NCI-H1092 (cell line): Measurements from ENCODE around the gene DYRK2.

Experiments used
- DNase-seq: peaks from one replicate; lab custom pipeline; 2025; lab: John Stamatoyannopoulos, UW

DYRK2 gene

DNA sequence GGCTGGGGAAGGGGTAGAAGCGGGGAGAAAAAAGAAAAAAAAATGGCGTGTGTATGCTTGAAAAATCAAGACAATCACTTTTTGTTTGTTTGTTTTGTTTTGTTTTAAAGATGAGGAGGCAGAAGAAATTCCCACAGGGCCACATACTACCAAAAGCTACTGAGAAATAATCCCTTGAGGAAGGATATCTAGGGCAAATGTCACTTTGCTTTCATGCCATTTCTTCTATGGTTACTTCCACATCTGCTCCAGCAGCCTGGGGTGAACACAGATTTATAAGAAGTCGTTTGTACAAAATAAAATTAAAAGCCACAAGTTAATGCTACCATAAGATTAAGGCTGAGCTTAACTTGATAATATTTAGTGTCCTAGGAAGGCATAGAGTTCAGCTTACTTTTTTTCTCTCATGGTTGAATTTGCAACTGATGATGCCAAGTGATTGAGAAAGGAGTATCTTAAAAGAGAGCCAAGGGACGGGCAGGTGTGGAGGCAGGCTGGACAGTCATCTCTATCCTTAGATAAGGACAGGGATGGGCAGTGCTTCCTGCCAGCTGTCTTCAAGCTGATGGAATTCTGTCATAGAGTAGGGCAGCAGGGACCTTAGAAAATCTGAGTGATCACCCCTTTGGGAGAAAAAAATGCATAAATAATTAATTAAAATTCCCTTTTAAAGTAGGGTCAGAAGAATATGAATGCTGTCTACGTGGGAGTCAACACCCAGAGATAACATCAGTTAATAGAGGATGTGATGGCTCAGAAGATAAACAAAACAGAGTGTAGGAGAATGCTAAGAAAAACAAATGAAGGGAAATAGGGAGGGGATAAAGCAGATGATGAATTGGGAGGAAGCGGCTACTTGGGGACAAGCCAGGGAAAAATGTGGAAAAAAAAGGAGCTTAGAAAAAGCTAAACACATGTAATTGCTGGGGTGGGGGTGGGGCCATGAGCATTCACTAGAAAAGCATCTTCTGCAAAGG, 57.1 kb downstream of the DYRK2 start:
- DNase-seq, result no peak

DNA sequence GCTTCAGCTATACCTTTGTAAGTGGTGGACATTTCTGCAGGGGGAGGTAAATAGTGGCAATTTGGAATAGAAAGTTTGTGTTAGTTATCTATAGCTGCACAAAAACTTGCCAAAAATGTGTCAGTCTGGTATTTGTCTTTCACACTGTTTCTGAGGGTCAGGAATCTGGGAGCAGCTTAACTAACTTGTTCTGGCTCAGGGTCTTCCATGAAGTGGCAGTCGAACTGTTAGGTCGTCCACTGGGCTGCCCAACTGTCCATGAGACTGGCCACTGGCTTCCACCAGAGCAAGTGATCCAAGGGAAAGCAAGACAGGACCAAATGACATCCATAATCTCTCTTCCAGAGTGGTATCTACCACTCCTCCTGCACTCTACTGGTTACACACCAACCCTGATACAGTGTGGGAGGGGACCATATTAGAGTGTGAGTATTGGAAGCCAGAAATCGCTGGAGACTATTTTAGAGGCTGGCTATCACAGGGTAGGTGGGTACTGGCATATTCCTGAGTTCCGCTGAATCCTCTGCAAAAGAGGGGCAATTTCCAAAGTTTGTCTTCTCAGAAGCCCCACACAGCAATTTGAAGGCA, 60.9 kb downstream of the DYRK2 start:
- no peak for DNase-seq

DNA sequence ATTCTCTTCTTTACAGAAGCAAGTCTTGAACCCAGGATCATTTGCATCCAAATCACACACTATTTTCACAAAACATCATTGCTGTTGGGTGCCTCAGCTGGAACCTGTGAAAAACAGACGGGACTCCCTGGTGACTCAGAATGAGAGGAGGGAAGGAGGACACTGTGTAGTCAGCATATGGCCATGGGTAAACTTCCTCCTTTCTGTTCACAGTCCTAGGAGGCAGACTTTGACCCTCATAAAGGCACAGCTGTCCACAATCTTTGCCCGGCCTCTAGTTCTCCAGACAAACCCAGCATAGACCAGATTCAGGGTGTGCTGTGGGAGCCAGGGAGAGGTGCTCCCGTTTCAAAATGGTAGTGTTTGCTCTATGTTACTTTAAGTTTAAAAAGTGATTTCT, 62.0 kb downstream of the DYRK2 start:
- no peak for DNase-seq

DNA sequence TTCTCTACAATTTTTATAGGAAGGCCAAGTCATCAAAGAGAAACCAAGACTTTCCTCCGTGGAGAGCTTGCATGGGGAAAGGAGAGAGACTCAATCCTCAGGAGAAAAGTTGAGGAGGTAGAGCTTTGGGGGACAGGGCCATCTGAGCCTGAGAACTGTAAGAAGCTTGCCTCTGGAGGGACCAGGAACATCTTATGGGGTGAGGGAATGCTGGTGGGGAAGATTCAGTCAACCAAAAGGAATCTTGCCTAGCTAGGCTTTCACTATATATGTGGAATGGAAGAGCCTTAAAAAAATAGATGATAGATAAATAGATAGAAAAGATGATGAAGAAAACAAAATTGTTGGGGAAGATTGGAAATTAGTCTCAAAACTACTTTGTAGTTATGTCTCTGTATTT, 63.5 kb downstream of the DYRK2 start:
- DNase-seq, result no peak

DNA sequence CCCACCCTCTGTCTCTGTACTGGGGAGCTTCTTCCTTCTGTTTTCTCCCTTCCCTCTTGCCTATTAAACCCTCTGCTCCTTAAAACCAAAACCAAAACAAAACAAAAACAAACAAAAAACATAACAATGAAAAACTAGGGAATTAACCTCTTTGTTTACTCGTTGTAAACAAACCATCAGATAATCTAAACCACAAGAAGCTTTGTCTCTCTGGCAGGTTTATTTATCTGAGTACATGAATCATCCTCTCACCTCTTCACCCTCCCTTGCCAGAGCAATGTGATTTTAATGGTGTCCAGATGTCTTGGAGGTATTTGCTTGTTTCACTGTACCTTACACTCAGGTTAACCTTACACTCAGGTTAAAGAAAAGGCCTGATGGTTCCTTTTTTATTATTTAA, 66.1 kb downstream of the DYRK2 start:
- no peak for DNase-seq
